ENCODE measurements around the gene CCM2.

Gene CCM2

GRCh38 chr7:44969049-44969700 lies 30.8 kb upstream of the CCM2 start:
- no peak for DNase-seq

- DNase-seq = no peak
Measured at GRCh38 chr7:44969701-44970522, 30.1 kb upstream of the CCM2 start.

- DNase-seq = no peak
Measured at GRCh38 chr7:44970523-44971051, 29.4 kb upstream of the CCM2 start.

- no peak for DNase-seq
Measured at GRCh38 chr7:44971188-44971901, 28.7 kb upstream of the CCM2 start.

GRCh38 chr7:44971902-44972441 lies 28.0 kb upstream of the CCM2 start:
- DNase-seq = no peak

- no peak for DNase-seq
Measured at GRCh38 chr7:44972562-44972961, 27.4 kb upstream of the CCM2 start.

- peak; percentile 48 to 51 for DNase-seq
Measured at GRCh38 chr7:44973610-44974401, 26.2 kb upstream of the CCM2 start.

- DNase-seq = no peak
Measured at GRCh38 chr7:44974549-44974948, 25.5 kb upstream of the CCM2 start.

GRCh38 chr7:44975331-44976039 lies 24.5 kb upstream of the CCM2 start:
- no peak for DNase-seq

GRCh38 chr7:44976040-44976745 lies 23.8 kb upstream of the CCM2 start:
- no peak for DNase-seq

- DNase-seq = no peak
Measured at GRCh38 chr7:44976746-44977196, 23.2 kb upstream of the CCM2 start.

- peak; percentile 61 to 70 for DNase-seq
Measured at GRCh38 chr7:44977304-44977958, 22.6 kb upstream of the CCM2 start.

- DNase-seq = no peak
Measured at GRCh38 chr7:44977959-44978335, 22.1 kb upstream of the CCM2 start.

- DNase-seq = peak; percentile 76 to 77
Measured at GRCh38 chr7:44978511-44979366, 21.3 kb upstream of the CCM2 start, which contains the start of gene MYO1G. Gene MYO1G (minus strand): TSS chr7:44979015. CDS start chr7:44978961, 54 bp downstream.

GRCh38 chr7:44979481-44980392 lies 20.3 kb upstream of the CCM2 start:
- DNase-seq = no peak

GRCh38 chr7:44980393-44981034 lies 19.5 kb upstream of the CCM2 start:
- peak; percentile 51 to 63 for DNase-seq

GRCh38 chr7:44981035-44981706 lies 18.8 kb upstream of the CCM2 start:
- no peak for DNase-seq

Measured in stimulated activated CD4-positive, alpha-beta T cell treated with anti-CD3 and anti-CD28 coated beads, Interleukin-4, amount 100 ng/mL, for 4 hours (primary cell).